ENCODE data around the gene JMY.

The JMY gene

DNA sequence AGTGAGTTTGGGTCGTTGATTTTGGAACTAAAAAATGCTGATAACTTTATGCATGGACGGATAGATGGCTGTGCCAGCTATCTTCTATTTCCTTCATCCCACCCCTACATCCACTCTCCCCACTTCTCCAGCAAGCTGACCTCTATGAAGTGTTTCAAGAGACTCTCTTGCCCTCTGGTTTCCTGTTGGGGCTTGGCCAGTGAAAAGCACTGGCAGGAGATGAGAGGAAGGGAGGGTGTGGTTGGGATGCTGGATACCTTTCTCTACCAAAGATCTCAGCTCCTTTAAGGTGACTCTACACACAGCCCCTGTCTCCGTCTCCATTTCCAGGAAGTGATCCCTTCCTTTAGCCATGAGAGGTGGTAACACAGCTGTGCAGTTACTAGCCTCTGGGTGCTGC lies 30.0 kb upstream of the JMY start:
- Histone ChIP-seq H3K27me3 (ENCODE audit: control insufficient read depth in 1 of 2, insufficient read depth in 2 of 2, low read length in 2 of 2) (no peaks in the 10 kb centered on the region), H3K27ac (ENCODE audit: low read length) (no peak overlapping the region), H3K36me3 (ENCODE audit: control insufficient read depth in 2 of 2, insufficient read depth in 2 of 2, low read length in 2 of 2) (no peaks in the 10 kb centered on the region), H3K4me3 (ENCODE audit: low read length in 2 of 2) (no peak overlapping the region), H3K4me1 (ENCODE audit: control insufficient read depth, insufficient read depth, low read length) (no peaks in the 10 kb centered on the region), H3K9me3 (ENCODE audit: control insufficient read depth in 2 of 2, low read length in 2 of 2) (no peaks in the 10 kb centered on the region), H3K9ac (ENCODE audit: low read length in 2 of 2) (no peak overlapping the region)

DNA sequence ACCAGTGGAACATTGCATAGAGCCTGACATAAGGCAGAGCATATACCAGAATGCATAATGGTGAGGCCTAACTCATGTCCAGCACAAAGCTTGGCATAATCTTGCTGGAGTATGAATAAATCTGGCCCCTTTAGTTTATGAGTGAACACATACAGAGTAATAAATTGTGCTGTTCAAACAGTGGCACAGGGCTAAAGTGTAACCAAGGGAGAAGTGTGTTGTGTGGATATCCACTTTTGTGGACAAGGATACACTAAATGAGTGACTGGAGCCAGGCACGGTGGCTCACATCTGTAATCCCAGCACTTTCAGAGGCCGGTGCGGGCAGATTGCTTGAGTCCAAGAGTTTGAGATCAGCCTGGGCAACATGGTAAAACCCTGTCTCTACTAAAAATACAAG lies 29.4 kb upstream of the JMY start:
- no peaks in the 10 kb centered on the region for H3K9me3 ChIP-seq (ENCODE audit: control insufficient read depth in 2 of 2, low read length in 2 of 2)
- H3K4me3 ChIP-seq (ENCODE audit: low read length in 2 of 2): no peak overlapping the region
- H3K9ac ChIP-seq (ENCODE audit: low read length in 2 of 2): no peak overlapping the region
- H3K27me3 ChIP-seq (ENCODE audit: control insufficient read depth in 1 of 2, insufficient read depth in 2 of 2, low read length in 2 of 2): no peaks in the 10 kb centered on the region
- H3K4me1 ChIP-seq (ENCODE audit: control insufficient read depth, insufficient read depth, low read length): no peaks in the 10 kb centered on the region
- H3K36me3 ChIP-seq (ENCODE audit: control insufficient read depth in 2 of 2, insufficient read depth in 2 of 2, low read length in 2 of 2): no peaks in the 10 kb centered on the region
- no peak overlapping the region for H3K27ac ChIP-seq (ENCODE audit: low read length)

DNA sequence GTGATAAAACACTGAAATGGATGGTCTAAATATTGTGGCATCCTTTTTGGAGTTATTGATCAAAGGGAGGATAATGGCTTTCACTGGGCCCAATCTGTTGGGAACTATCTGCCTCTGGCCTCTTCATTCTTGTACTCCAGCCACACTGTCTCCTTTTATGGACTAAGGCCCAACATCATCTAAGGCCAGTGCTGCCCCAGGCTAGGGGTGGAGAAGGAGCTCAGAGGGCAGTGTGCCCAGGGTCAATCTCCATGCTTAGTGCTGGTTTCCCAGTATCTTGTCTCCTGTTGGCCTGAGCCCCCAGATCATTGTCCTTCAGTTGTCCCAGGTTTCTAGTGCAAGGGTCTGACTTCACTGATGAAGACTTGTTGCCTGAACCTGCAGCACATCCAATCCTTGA lies 26.4 kb upstream of the JMY start:
- no peak overlapping the region for H3K4me3 ChIP-seq (ENCODE audit: low read length in 2 of 2)
- H3K27me3 ChIP-seq (ENCODE audit: control insufficient read depth in 1 of 2, insufficient read depth in 2 of 2, low read length in 2 of 2): no peaks in the 10 kb centered on the region
- H3K36me3 ChIP-seq (ENCODE audit: control insufficient read depth in 2 of 2, insufficient read depth in 2 of 2, low read length in 2 of 2): no peaks in the 10 kb centered on the region
- H3K9ac ChIP-seq (ENCODE audit: low read length in 2 of 2): no peak overlapping the region
- no peaks in the 10 kb centered on the region for H3K9me3 ChIP-seq (ENCODE audit: control insufficient read depth in 2 of 2, low read length in 2 of 2)
- H3K4me1 ChIP-seq (ENCODE audit: control insufficient read depth, insufficient read depth, low read length): no peaks in the 10 kb centered on the region
- no peak overlapping the region for H3K27ac ChIP-seq (ENCODE audit: low read length)

DNA sequence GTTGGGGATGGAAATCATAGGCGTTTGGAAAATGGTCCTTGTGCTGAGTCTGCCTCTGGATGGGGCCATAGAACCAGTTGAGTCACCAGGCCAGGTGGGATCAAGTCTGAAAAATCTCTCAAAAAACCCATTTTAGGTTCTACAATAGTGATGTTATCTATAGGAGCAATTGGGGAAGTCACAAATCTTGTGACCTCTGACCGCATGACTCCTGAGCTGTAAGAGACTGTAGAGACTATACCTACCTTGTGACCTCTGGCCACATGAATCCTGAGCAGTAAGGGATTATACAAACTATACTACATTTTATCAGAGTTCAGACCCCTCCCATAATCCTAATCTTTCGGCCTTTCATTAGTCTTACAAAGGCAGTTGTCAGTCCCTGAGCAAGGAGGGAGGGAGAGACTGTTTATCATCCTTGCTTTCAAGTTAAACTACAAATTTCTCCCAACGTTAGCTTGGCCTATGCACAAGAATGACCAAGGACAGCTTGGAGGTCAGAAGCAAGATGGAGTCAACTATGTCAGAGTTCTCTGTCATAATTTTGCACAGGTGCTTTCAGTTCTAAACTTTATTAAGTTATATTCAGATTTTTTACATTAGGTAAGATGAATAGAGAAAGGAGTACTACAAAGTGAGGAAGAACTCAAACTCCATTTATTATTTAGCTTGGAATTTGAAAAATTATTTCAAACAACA lies 11.5 kb upstream of the JMY start:
- H3K9ac ChIP-seq (ENCODE audit: low read length in 2 of 2): no peak overlapping the region
- H3K4me1 ChIP-seq (ENCODE audit: control insufficient read depth, insufficient read depth, low read length): no peaks in the 10 kb centered on the region
- no peaks in the 10 kb centered on the region for H3K27me3 ChIP-seq (ENCODE audit: control insufficient read depth in 1 of 2, insufficient read depth in 2 of 2, low read length in 2 of 2)
- no peak overlapping the region for H3K27ac ChIP-seq (ENCODE audit: low read length)
- H3K4me3 ChIP-seq (ENCODE audit: low read length in 2 of 2): no peak overlapping the region
- H3K9me3 ChIP-seq (ENCODE audit: control insufficient read depth in 2 of 2, low read length in 2 of 2): no peaks in the 10 kb centered on the region
- no peaks in the 10 kb centered on the region for H3K36me3 ChIP-seq (ENCODE audit: control insufficient read depth in 2 of 2, insufficient read depth in 2 of 2, low read length in 2 of 2)

DNA sequence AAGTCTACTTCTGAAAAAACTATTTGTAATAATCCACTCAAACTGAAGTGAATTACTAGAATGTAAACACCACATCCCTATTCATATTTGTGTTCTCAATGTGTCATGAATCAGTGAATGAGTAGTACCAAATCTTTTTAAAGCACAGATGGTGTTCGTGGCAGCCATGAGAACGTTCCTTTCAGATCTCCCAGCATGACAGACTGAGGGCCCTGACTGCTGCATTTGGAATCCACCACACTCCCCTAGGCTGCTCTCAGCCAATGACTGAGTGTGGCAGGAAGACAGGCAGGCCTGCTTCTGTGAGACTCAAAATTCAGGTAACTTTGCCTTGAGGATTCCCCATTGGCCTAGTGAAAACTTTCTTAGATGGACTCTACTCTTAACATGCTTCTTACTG lies 10.9 kb upstream of the JMY start:
- no peaks in the 10 kb centered on the region for H3K27me3 ChIP-seq (ENCODE audit: control insufficient read depth in 1 of 2, insufficient read depth in 2 of 2, low read length in 2 of 2)
- no peak overlapping the region for H3K9ac ChIP-seq (ENCODE audit: low read length in 2 of 2)
- H3K27ac ChIP-seq (ENCODE audit: low read length): no peak overlapping the region
- no peak overlapping the region for H3K4me3 ChIP-seq (ENCODE audit: low read length in 2 of 2)
- no peaks in the 10 kb centered on the region for H3K4me1 ChIP-seq (ENCODE audit: control insufficient read depth, insufficient read depth, low read length)
- H3K36me3 ChIP-seq (ENCODE audit: control insufficient read depth in 2 of 2, insufficient read depth in 2 of 2, low read length in 2 of 2): no peaks in the 10 kb centered on the region
- no peaks in the 10 kb centered on the region for H3K9me3 ChIP-seq (ENCODE audit: control insufficient read depth in 2 of 2, low read length in 2 of 2)

DNA sequence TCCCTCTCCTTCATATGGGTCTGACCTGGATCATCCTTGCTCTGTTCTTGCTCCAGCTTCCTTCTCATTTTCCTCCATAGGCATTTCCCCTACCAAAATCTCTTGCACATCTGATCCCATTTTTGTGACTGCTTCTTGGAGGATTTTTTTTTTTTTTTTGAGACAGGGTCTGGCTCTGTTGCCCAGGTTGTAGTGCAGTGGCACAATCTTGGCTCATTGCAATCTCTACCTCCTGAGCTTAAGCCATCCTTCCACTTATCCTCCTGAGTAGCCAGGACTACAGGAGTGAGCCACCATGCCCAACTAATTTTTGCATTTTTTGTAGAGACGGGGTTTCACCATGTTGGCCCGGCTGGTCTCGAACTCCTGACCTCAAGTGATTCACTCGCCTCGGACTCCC lies 10.5 kb upstream of the JMY start:
- no peaks in the 10 kb centered on the region for H3K36me3 ChIP-seq (ENCODE audit: control insufficient read depth in 2 of 2, insufficient read depth in 2 of 2, low read length in 2 of 2)
- H3K9ac ChIP-seq (ENCODE audit: low read length in 2 of 2): no peak overlapping the region
- H3K9me3 ChIP-seq (ENCODE audit: control insufficient read depth in 2 of 2, low read length in 2 of 2): no peaks in the 10 kb centered on the region
- H3K27me3 ChIP-seq (ENCODE audit: control insufficient read depth in 1 of 2, insufficient read depth in 2 of 2, low read length in 2 of 2): no peaks in the 10 kb centered on the region
- no peak overlapping the region for H3K27ac ChIP-seq (ENCODE audit: low read length)
- H3K4me1 ChIP-seq (ENCODE audit: control insufficient read depth, insufficient read depth, low read length): no peaks in the 10 kb centered on the region
- H3K4me3 ChIP-seq (ENCODE audit: low read length in 2 of 2): no peak overlapping the region

DNA sequence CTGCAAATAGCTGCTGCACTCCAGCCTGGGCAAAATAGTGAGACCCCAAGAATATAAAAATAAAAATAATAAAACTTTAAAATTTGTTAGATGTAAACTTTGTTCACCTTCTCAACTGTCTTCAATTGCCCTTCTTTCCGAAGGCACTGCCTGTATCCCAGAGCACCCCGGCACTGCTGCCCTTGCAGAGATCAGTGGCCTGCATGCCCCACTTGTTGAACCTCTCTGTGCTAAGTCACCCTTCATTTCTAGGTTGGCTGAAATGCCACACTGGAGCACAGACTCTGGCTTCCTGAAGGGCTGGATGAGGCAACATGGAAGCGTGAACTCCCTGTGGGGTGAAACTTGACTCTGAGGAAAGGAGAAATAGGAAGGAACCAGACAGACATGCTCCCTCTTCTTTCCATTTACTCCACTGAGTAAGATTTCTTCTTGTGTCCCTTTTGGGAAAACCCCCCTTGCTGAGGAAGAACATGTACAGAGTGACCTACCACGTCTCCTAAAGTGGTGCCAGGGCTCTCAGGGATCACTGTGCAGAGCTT lies 8.4 kb upstream of the JMY start:
- Histone ChIP-seq H3K36me3 (ENCODE audit: control insufficient read depth in 2 of 2, insufficient read depth in 2 of 2, low read length in 2 of 2) (no peaks in the 10 kb centered on the region), H3K4me3 (ENCODE audit: low read length in 2 of 2) (no peak overlapping the region), H3K4me1 (ENCODE audit: control insufficient read depth, insufficient read depth, low read length) (no peaks in the 10 kb centered on the region), H3K27me3 (ENCODE audit: control insufficient read depth in 1 of 2, insufficient read depth in 2 of 2, low read length in 2 of 2) (no peaks in the 10 kb centered on the region), H3K9me3 (ENCODE audit: control insufficient read depth in 2 of 2, low read length in 2 of 2) (no peaks in the 10 kb centered on the region), H3K27ac (ENCODE audit: low read length) (no peak overlapping the region), H3K9ac (ENCODE audit: low read length in 2 of 2) (no peak overlapping the region)

DNA sequence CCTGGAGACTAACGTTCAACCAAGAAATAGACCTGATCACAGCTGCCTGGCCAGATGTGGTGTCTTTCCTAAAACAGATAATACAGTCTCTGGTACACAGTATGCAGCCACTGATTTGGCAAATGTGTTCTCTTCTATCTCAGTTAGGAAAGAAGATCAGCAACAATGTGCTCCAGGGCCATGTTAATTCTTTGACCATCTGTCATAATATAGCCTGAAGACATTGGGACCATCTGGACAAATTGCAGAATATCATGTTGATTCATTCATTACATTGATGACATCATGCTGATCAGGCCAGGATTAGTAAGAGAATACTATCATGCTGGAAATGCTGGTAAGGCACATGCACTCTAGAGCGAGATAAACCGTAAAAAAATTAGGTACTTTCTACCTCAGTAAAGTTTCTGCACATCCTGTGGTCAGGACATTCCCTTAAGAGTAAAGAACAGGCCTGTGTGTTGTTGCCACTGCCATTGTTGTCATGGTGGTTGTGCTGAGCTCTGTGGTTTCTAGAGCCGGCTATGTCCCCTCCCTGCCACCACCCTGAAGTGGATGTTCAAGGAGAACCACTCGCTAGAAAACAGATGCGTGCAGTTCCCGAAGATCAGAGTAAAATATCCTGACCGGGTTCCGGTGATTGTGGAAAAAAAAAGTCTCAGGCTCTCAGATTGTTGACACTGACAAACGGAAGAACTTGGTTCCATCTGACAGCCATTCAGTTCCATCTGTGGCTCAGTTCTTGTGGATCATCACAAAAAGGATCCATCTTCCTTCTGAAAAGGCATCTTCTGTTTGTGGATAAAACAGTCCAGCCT lies 6.4 kb upstream of the JMY start:
- no peak overlapping the region for H3K9ac ChIP-seq (ENCODE audit: low read length in 2 of 2)
- H3K4me1 ChIP-seq (ENCODE audit: control insufficient read depth, insufficient read depth, low read length): no peaks in the 10 kb centered on the region
- H3K4me3 ChIP-seq (ENCODE audit: low read length in 2 of 2): no peak overlapping the region
- no peaks in the 10 kb centered on the region for H3K36me3 ChIP-seq (ENCODE audit: control insufficient read depth in 2 of 2, insufficient read depth in 2 of 2, low read length in 2 of 2)
- no peak overlapping the region for H3K27ac ChIP-seq (ENCODE audit: low read length)
- no peaks in the 10 kb centered on the region for H3K9me3 ChIP-seq (ENCODE audit: control insufficient read depth in 2 of 2, low read length in 2 of 2)
- H3K27me3 ChIP-seq (ENCODE audit: control insufficient read depth in 1 of 2, insufficient read depth in 2 of 2, low read length in 2 of 2): no peaks in the 10 kb centered on the region

DNA sequence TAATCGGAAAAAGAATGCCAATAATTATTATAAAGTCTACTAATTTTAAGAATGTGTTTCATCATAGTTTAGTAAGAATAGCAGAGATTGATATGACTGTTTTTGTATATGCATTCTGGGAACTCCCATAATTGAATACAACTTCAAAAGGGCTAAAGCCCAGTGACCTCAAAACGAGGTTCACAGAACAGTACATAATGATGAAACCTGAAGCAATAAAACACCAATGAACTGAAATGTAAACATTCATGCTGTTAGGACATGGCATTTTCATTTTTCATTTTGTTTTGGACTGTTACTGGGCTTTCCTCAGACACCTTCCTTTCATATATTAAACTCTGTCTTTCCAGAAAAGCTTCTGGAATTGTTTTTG lies 684 bp upstream of the JMY start:
- no peaks in the 10 kb centered on the region for H3K27me3 ChIP-seq (ENCODE audit: control insufficient read depth in 1 of 2, insufficient read depth in 2 of 2, low read length in 2 of 2)
- peaks cover 3% of the 10 kb centered on the region for H3K4me1 ChIP-seq (ENCODE audit: control insufficient read depth, insufficient read depth, low read length)
- H3K36me3 ChIP-seq (ENCODE audit: control insufficient read depth in 2 of 2, insufficient read depth in 2 of 2, low read length in 2 of 2): no peaks in the 10 kb centered on the region
- H3K9me3 ChIP-seq (ENCODE audit: control insufficient read depth in 2 of 2, low read length in 2 of 2): no peaks in the 10 kb centered on the region
- peak overlapping the region; percentile 79 to 91 for H3K9ac ChIP-seq (ENCODE audit: low read length in 2 of 2)
- peak overlapping the region; percentile 92 to 93 for H3K4me3 ChIP-seq (ENCODE audit: low read length in 2 of 2)
- peak overlapping the region; percentile 63 for H3K27ac ChIP-seq (ENCODE audit: low read length)

DNA sequence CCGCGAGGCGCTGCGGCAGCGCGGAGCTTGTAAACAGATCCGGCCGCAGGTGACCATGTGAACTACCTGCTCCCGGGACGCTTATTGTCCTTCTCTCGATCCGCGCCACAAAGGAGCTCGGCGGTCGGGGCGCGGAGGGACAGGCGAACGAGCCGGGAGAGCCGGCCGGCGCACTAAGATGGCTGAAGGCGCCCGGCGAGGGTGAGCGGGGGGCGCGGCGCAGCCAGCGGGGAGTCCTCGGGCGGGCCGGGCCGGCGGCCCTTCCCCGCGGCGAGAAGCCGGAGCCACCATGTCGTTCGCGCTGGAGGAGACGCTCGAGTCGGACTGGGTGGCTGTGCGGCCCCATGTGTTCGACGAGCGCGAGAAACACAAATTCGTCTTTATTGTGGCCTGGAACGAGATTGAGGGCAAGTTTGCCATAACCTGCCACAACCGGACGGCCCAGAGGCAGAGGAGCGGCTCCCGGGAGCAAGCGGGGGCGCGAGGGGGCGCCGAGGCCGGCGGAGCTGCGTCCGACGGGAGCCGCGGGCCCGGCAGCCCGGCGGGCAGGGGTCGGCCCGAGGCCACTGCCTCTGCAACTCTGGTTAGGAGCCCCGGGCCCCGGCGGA lies 535 bp downstream of the JMY start:
- H3K4me3 ChIP-seq (ENCODE audit: low read length in 2 of 2): peak overlapping the region; percentile 92 to 93
- no peaks in the 10 kb centered on the region for H3K9me3 ChIP-seq (ENCODE audit: control insufficient read depth in 2 of 2, low read length in 2 of 2)
- peak overlapping the region; percentile 84 for H3K27ac ChIP-seq (ENCODE audit: low read length)

More for the DNA sequence above, 535 bp downstream of the JMY start:
- Histone ChIP-seq H3K36me3 (ENCODE audit: control insufficient read depth in 2 of 2, insufficient read depth in 2 of 2, low read length in 2 of 2) (no peaks in the 10 kb centered on the region), H3K9ac (ENCODE audit: low read length in 2 of 2) (peak overlapping the region; percentile 76 to 87), H3K4me1 (ENCODE audit: control insufficient read depth, insufficient read depth, low read length) (peaks cover 3% of the 10 kb centered on the region), H3K27me3 (ENCODE audit: control insufficient read depth in 1 of 2, insufficient read depth in 2 of 2, low read length in 2 of 2) (no peaks in the 10 kb centered on the region)

Data from stomach smooth muscle (tissue), 2 donors.